Activated T-cell treated with anti-CD3 and anti-CD28 coated beads, Interleukin-2, amount 50 U/mL, for 1 hour (primary cell): ENCODE data around the gene SLC47A2.
A peak's percentile ranks its signal among the peaks of the same experiment; 100 is the strongest.

Experiments used
- DNase-seq: peaks from one replicate; pipeline ENCODE4 v3.0.0-alpha.2; 2020

SLC47A2 gene

DNA sequence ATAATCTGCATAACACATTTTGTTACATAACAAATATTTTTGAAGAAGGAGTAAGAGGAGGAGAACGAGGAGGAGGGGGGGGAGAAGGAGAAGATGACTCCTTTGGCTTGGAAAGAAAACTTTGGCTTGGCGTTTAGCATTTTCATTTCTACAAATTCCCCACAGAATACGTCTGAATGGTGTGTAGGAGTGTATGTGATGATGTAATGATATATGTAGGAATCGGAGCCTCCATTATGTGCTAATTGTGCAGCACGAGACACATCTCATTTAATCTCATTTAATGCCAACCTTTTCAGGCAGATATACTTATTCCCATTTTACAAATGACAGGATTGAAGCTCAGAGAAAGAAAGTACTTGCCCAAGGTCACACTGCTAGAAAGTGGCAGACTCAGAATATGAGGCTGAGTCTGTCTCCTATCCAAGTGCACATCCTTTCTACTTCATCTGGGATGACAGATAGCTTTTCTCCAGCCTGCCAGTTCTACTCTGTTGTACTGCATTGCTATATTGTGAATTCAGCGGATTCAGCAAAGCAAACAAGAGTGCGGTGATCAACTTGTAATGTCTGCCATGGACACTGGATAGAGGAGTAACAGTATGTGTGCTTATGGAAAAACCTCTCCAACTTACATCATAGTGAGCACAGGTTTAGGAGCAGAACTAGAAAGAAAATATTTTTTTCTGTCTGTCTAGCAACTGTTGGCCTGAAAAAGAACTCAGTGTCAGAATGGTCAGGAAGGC, 10.4 kb upstream of the SLC47A2 start:
- DNase-seq = no peak

DNA sequence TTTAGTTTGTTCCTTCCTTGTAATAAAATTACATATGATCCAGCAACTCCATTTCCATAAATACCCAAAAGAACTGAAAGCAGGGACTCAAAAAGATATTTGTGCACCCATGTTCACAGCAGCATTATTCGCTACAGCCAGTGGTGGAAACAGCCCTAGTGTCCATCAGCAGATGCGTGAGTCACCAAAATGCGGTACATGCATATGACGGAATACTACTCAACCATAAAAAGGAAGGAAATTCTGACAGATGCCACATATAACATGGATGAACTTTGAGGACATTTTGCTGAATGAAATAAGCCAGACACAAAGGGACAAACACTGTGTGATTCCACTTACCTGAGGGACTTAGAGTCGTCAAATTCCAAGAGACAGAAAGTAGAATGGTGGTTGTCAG, 9.1 kb upstream of the SLC47A2 start:
- no peak for DNase-seq

DNA sequence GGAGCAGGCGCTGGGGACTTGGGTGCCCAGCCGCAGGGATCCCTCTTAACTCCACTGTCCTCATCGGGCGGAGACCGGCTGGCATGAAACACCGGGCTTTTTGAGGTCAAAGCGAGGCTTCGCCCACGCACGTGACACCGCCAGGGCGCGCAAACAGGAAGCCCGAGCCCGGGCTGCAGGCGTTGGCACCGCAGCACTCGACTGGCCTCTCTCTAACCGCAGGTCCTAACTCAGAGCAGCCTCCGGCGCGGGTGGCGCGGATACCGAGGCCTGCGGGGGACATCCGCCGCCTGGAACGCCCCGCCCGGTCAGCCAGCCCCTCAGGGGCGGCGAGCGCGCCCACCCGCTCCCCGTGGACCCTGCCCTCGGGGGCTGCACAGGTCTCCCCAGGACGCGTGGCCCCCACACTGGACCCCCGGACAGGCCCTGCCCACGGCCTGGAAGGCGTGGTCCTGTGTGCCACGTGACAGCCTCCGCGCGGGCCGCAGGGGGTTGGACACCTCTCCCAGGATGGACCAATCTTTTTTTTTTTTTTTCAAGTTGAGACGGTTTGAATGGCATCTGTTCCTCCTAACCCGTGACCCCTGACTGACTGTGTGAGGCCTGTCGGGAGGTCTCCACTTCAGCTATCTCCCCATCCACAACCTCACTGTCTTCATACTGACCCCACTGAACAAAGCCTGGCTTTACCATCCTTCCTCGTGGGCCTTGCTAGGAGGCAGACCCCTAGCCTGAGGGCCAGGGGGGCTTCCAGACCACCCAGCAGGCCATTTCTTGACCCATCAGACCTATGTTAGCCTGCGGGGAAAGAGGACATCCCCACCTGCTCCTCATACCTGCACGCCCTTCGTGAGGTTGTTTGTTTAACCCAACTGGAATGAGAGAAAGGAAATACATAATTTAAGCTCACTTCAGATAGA, 8.4 kb upstream of the SLC47A2 start:
- DNase-seq = peak; percentile 49

DNA sequence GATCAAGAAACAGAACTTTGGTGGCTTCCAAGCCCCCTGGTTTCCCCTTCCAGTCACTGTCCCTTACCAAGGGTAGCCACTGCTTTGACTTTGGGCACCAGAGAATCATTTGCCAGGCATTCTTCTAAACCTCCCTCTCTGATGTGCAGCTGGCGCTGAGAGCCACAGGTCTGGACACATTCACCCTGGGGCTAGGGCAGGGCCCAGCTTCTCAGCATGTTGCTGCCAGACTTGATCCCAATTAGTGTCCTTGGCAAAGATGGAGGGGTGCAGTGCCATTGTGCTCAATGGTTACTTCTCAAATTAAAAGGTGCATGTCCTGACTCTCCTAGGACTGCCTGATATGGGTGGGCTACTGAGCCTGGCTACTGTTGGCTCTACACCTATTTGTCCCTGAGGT, 7.6 kb upstream of the SLC47A2 start:
- no peak for DNase-seq

DNA sequence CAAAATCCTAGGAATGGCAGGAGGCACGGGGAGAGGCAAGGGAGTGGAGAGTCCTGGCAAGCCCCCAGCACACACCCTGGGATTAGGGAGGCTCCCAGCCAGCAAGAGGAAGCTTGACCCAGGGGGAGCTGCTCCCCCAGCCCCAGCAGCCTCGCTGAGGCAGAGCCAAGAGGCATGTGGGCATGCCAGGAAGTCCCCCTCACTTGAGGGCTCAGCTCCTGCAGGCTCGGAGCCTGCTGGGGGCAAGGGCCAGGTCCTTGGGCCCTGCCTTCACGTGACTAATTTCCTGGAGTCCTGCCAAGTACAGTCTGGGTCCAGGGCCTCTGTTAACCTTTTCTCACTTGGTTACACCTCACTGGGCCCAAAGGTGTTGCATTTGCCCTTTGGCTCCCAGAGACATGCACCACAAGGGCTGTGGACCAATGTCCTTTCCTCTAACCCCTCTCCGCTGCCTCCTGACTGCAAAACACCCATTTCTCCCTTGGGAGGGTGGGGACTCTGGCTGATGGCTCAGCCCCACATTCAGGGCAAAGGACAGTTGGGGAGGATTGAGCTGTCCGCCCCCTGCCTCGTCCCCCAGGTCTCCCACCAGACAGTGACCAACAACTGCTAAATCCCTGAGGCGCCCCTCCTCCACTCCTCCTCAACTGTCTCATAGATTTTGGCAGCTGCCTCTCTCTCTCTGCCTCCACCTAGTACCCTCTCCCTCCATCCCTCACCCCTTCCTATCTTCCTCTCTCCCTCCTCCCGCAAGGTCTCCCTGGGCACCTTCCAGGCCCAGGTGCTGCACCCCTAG, 4.4 kb upstream of the SLC47A2 start:
- no peak for DNase-seq

DNA sequence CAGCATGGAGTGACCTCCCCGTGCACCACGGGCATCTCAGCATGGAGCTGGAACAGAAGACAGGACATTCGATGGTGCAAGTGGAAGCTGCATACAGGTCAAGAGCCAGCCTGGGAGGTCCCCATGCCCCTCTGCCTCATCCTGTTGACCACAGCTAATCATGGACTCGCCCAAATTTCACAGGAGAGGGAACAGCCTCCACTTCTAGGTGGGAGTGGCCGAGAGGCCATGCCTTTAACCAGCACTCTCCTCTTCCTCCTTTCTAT, 3.8 kb upstream of the SLC47A2 start:
- no peak for DNase-seq

DNA sequence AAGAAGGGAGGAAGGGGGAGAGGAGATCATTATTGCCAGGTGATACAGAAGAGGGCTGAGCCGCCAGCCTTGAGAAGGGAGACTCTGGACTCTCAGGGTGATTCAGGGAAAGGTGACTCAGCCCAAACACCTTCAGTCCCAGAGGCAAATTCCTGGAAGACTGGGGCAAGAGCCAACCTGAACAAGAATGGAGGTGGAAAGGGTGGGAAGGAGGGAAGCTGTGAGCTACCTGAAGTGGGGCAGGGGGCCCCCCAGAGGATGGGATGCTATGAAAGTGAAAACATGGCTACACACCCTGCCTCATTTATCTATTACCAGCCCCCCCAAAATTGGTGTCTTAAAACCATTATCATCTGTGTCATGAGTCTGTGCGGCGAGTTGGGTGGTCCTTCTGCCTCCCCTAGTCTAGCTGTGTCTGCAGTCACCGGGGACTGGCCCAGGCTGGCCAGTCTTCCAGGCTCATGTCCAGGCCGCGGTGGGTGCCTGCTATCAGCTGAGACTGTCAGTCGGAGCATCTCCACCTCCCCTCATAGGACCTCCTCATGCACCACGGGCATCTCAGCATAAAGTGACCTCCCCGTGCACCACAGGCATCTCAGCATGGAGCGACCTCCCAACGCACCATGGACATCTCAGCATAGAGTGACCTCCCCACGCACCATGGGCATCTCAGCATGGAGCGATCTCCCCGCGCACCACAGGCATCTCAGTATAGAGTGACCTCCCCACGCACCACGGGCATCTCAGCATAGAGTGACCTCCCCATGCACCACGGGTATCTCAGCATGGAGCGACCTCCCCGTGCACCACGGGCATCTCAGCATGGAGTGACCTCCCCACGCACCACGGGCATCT, 3.2 kb upstream of the SLC47A2 start:
- DNase-seq = no peak

DNA sequence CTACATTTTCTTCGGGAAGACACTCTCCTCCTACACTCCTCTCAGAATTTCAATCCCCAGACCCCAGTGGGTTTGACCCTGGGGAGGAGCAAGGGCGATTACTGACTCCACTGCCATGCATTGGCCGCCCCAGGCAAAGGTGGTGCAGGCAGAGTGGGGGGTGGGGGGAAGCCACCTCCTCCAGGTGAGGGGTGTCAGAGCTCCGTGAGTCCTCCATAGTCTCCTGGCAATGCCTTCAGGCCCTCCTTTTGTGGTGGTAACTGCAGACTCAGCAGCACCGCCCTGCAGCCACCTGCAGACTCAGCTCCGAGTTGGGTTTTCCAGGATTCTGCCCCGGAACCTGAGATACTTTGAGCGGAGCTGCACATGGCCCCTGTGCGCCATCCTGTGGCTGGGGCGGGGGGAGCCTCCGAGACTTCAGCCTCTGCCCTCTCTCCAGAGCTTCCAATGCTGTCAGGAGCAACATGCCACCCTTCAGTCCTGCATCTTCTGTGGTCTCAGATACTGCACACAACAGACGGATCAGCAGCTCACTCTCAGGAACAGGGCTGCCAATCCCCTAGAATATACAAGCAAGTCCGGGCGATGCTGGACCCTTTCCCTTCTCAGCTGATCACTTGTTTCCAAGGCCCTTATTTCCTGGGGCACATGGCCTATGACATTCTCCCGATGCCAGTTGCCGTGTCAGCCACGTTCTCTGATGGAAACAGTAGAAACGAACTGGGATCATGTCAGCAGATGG, 2.4 kb upstream of the SLC47A2 start:
- no peak for DNase-seq

DNA sequence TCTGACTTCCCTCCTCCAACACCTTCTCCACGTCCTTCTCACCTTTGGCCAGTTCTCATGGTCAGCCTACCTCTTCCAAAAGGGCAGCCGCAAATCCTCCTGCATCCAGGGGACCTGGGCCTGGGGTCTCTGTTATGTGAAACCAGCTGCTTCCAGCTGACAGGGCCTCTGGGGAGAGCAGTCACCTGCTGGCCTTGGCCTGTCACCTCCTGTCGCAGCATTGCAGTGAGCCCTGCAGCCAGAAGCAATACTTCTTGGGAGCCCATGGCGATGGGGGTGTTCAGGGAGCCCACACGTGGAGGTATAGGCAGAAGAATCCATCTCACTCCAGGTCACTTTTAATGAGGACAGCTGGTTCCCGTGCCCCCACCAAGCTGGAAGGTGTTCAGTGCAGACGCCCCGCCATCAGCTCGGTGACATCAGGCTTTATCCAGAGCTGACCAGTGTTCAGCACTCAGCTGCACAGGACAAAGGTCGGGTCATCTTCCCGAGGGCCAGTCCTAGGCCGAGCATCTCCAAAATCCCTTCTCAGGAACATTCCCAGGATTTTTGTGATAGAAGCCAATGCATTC, 1.7 kb upstream of the SLC47A2 start:
- no peak for DNase-seq

DNA sequence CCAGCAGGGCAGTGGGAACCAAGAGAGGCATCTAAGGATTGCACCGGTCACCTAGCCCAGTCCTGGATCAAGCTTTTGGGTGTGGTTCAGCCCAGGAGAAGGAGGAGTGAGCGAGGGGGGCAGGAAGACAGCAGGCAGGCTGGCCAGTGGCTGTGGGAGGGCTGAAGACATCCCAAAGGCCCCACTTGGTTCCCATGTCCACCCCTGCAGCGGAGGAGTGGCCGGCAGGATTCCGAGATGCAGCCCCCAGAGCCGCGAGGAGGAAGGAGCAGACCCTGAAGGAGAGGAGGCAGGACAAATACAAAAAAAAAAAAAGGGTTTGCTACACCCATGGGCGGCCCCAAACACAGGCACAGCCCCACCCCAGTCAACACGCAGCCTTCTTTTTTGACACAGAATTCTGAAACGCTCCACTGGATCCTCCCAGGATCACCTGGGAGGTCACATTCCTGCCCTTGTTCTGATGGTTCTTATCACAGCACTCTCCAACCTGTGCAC, 1.1 kb upstream of the SLC47A2 start:
- DNase-seq = no peak

DNA sequence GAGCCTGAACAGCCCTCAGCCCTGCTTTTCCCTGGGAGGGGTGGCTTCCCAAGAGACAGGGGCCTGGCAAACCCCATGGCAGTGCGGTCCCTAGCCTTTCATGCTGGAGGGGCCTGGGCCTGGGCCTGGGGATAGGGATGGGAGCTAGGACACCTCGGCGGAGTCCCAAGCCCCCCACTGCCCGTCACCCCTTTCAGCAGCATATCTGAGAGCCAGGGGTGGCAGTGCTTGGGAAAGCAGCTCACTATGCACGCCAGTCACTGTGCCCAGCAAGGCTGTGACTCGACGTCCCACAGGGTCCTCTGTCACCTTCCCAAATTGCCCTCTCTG, 612 bp upstream of the SLC47A2 start:
- DNase-seq = no peak

DNA sequence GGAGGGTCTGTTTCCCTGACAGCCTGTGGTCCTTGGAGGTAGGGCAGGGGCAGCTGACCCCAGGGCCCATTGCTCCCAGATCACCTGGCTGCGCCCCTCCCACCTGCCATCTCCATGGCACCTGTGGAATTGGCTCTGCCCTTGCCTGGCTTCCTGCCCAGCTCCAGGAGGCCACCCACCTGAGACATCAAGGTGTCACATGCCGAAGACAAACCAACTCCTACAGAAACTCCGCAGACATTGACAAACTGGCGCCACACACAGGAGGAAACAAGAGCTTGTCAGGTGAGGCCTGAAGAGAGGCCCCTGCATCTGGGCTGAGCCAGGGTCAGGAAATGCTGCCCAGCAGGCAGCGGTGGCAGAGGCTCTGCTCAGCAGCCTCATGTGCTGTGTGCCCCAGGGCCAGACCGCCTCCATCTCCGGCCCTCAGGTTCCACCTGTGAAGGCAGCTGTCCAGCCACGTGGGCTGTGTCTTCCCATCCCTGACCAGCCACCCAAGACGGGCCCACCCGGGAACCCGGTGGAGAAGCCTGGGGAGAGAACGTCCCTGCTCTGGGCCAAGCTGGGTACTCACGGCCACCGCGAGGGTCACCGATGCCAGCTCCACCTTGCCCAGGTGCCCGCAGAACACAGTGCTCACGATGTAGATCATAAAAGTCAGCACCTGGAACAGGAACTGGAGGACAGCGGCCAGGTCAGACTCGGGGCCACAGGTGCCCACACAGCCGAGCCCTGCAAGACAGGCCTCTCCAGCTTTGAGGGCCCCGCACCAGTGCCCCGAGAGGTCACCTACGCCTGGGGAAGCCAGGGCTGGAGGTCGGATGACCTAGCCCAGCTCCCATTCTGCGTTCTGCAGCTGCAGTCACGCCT, 1.6 kb downstream of the SLC47A2 start:
- no peak for DNase-seq

DNA sequence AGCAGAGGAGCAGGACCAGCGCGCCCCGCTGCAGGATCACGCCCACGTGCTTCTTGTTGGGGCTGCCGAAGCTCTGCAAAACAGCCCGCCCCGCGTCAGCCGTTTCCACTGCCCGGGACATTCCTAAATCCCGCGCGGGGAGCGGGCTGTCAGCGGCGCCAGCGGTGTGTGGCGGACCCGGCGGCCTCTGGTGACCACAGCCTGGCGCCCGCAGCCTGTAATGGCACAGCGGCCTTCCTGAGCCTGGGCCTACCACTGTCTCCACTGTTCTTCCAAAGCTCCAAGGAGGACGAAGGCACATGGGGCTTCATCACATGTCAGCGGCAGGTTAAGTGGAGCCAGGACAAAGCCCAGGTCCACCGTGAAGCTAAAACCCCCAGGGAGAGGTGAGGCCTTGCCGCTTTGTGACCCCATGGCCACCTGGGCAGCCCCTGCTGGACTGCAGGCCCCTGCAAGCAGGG, 2.5 kb downstream of the SLC47A2 start:
- DNase-seq = no peak

DNA sequence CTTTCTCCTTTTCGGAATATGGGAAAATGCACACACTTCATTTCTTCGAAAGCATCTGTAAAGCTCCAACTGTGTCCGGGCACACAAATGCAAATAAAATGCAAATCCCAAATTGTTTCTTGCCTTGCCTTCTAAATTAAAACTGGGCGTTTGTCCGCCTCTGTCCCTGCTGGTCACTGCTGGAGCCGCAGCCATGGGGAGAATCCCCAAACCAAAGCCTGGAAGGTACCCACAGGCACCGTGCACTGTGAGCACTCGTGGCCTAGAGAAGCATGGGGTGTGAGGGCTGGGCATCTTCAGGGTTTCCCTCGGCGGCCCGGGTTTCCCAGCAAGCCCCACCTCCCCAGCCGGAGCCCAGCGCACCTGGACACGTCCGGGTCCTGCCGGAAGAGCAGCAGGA, 2.9 kb downstream of the SLC47A2 start:
- no peak for DNase-seq

DNA sequence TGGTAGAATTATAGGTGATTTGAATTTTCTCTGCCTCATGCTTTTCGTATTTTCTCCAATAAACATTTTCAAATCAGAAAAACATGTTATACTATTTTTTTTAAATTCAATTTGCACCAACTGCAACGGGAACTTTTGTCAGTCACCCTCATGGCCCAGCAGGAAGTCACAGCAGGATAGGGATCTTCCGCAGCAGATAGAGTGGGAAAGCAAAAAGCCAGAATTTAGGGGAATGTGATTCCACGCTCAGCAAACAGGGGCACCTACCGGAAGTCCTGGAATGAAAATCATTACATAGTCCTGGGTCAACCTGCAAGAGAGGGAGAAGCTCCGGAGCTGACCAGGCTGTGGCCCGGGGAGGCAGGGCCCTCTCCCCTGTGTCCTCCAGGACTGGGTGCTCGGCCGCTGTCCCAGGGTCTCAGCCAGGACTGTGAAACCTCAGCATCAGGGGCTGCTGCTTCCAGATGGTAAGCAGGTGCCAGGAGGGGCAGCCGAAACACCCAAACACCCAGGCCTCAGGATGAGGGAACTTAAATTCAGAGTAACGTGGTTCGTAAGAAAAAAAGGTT, 3.9 kb downstream of the SLC47A2 start:
- no peak for DNase-seq

DNA sequence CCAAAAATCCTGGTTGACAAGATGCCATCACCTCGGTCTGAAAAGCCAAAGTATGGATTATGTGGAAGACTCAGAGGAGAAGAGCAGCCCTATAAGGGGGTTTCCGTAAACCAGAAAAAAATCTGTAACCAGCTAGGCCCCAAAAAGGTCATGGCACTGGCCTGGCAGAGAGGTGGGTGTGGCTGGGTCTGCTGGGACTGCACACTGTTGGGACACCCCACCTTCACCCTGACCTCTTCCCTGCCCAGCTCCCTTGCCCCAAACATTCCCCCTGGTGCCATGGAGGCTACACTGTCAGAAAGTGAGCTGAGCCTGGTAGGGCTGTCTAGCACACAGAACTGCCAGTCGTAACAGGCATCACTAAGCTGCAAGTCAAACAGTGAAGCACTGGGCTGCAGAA, 6.5 kb downstream of the SLC47A2 start:
- DNase-seq = no peak

DNA sequence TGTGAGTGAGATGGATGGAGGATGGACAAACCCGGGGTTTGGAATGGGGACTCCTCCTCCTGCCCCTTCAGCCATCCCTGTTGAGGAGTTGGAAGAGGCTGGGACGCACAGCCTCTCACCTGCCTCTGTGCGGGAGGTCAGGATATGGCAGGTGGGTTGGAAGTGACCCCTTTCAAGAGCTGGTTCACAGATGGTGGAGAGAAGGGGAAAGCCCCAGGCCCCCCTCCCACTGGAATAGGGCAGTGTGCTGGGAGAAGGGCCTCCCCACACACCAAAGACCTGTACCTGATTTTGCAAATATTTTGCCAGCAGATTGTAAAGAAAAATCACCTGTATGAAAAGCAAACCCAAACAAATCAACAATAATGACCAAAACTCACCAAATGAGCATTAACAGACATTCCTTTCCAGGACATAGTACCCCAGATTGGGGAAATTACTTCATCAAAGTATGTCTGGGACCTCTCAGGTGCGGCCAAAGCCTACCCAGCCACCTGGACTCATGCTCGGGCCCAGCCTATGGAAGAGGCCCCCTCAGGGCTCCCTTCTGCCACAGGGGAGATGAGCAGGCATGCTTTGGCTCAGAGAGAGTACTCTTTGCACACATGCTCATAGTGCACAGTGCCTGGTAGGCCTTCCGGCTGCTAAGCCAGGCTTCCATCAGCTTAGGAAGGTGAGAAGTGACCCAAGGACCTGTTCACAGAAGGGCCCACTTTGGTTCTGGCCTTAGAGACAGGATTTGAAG, 7.8 kb downstream of the SLC47A2 start:
- DNase-seq = no peak

DNA sequence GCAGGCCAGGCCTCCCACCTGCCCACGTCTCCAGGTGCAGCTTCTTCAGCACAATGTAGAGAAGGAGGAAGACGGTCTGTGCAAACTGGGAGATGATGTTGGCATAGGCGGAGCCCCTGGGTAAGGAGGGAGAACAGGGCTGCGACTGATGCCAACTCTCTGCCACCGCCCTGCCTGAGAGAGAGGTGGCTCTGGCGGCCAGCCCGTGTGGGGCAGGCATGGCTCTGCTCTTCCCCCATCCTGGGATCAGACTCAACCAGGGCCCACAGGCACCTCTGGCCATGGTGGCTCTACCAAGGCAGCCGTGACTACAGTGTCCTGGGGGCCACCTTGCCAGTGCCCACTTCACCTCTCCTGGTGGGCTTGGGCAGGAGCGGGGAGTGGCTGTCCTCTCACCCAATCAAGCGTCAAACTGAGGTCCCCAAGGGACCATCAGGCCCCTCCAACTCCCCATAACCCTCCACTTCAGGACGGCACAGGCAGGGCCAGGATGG, 8.6 kb downstream of the SLC47A2 start:
- no peak for DNase-seq
